ENCODE measurements around the gene FSTL5.

Gene FSTL5

GRCh38 chr4:161442921-161443320, 720.9 kb downstream of the FSTL5 start:
- TF ChIP-seq, protein P1, sequence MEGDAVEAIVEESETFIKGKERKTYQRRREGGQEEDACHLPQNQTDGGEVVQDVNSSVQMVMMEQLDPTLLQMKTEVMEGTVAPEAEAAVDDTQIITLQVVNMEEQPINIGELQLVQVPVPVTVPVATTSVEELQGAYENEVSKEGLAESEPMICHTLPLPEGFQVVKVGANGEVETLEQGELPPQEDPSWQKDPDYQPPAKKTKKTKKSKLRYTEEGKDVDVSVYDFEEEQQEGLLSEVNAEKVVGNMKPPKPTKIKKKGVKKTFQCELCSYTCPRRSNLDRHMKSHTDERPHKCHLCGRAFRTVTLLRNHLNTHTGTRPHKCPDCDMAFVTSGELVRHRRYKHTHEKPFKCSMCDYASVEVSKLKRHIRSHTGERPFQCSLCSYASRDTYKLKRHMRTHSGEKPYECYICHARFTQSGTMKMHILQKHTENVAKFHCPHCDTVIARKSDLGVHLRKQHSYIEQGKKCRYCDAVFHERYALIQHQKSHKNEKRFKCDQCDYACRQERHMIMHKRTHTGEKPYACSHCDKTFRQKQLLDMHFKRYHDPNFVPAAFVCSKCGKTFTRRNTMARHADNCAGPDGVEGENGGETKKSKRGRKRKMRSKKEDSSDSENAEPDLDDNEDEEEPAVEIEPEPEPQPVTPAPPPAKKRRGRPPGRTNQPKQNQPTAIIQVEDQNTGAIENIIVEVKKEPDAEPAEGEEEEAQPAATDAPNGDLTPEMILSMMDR (IDR thresholded peaks at IDR 0.05): no peak
- no peak overlapping the region for H3K4me3 ChIP-seq (ENCODE audit: low read depth in 1 of 2, low read length in 1 of 2)
- H3K27me3 ChIP-seq: no peaks in the 10 kb centered on the region
- H3K9me3 ChIP-seq: no peaks in the 10 kb centered on the region
- no peak overlapping the region for H3K27ac ChIP-seq
- no peaks in the 10 kb centered on the region for H3K36me3 ChIP-seq
- H3K4me1 ChIP-seq (ENCODE audit: control insufficient read depth in 1 of 2, insufficient read depth in 1 of 2, low read depth in 1 of 2, low read length in 1 of 2): no peaks in the 10 kb centered on the region

DNA sequence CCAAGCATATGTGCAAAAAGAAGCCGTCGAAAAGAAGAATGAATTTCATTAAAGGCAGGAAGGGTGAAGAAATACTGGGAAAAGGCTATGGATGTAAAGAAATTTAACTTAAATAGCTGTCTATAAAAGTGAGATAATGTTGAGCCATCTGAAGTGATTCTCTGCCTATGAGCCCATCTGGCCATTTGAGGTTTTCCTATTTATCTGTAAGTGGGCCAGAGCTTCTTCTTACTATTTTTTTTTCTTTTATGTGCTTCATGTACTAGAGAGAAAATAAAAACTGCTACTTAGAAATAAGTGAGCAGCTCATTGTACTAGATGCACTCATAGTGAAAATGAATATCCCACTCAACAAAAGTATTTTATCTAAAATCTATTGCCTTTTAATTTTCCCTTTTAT, 725.7 kb downstream of the FSTL5 start:
- no peaks in the 10 kb centered on the region for H3K4me1 ChIP-seq (ENCODE audit: control insufficient read depth in 1 of 2, insufficient read depth in 1 of 2, low read depth in 1 of 2, low read length in 1 of 2)
- TF ChIP-seq, protein P1 (IDR thresholded peaks at IDR 0.05): no peak
- H3K9me3 ChIP-seq: no peaks in the 10 kb centered on the region
- no peaks in the 10 kb centered on the region for H3K36me3 ChIP-seq
- no peak overlapping the region for H3K27ac ChIP-seq
- H3K4me3 ChIP-seq (ENCODE audit: low read depth in 1 of 2, low read length in 1 of 2): no peak overlapping the region
- H3K27me3 ChIP-seq: no peaks in the 10 kb centered on the region

DNA sequence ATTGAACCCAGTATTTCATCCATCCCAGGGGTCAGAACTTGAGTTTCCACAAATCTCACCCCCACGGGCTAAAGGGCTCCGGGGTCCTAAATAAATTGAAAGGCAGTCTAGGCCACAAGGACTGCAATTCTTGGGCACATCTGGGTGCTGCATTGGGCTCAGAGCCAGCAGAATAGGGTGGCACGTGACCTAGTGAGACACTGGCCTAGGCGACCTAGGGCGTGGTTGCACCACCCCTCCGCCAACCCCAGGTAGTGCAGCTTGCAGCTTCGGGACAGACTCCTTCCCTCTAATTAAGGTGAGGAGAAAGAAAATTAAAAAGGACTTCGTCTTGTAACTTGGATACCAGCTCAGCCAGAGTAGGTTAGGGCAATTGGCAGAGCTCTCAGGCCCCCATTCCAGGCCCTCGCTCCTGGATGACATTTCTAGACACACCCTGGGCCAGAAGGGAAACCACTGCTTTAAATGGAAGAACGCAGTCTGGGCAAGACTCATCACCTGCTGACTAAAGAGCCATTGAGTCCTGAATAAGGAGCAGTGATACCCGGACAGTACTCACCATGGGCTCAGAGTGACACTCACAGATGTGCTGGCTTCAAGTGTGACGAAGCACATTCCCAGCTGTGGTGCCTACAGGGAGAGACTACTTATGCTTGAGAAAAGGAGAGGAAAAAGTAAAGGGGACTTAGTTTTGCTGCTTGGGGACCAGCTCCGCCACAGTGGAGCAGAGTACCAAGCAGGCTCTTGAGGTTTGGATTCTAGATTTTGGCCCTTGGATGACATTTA, 735.4 kb downstream of the FSTL5 start:
- Histone ChIP-seq H3K4me1 (ENCODE audit: control insufficient read depth in 1 of 2, insufficient read depth in 1 of 2, low read depth in 1 of 2, low read length in 1 of 2) (peaks cover 0 to 9% of the 10 kb centered on the region in 2 experiments), H3K36me3 (no peaks in the 10 kb centered on the region), H3K4me3 (ENCODE audit: low read depth in 1 of 2, low read length in 1 of 2) (no peak overlapping the region), H3K9me3 (no peaks in the 10 kb centered on the region), H3K27me3 (no peaks in the 10 kb centered on the region), H3K27ac (no peak overlapping the region)
- TF ChIP-seq, protein P1 (IDR thresholded peaks at IDR 0.05): no peak

GRCh38 chr4:161419822-161420221, 744.0 kb downstream of the FSTL5 start:
- no peaks in the 10 kb centered on the region for H3K36me3 ChIP-seq
- peaks cover 0 to 9% of the 10 kb centered on the region in 2 experiments for H3K4me1 ChIP-seq (ENCODE audit: control insufficient read depth in 1 of 2, insufficient read depth in 1 of 2, low read depth in 1 of 2, low read length in 1 of 2)
- TF ChIP-seq, protein P1 (IDR thresholded peaks at IDR 0.05): no peak
- H3K27ac ChIP-seq: no peak overlapping the region
- no peaks in the 10 kb centered on the region for H3K9me3 ChIP-seq
- no peaks in the 10 kb centered on the region for H3K27me3 ChIP-seq
- no peak overlapping the region for H3K4me3 ChIP-seq (ENCODE audit: low read depth in 1 of 2, low read length in 1 of 2)

DNA sequence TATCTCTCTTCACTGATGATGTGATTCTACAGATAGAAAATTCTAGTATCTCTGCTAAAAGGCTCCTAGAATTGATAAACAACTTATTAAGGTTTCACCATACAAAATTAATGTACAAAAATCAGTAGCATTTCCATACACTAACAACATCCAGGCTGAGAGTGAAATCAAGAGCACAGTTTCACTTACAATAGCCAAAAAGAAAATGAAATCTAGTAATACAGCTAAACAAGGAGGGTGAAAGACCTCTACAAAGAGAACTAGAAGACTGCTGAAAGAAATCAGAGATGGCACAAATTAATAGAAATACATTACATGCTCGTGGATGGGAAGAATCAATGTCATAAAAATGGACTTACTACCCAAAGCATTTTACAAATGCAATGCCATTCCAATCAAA, 751.9 kb downstream of the FSTL5 start:
- TF ChIP-seq, protein P1 (IDR thresholded peaks at IDR 0.05): no peak

More for the DNA sequence above, 751.9 kb downstream of the FSTL5 start:
- Histone ChIP-seq H3K4me3 (ENCODE audit: low read depth in 1 of 2, low read length in 1 of 2) (no peak overlapping the region), H3K9me3 (no peaks in the 10 kb centered on the region), H3K36me3 (no peaks in the 10 kb centered on the region), H3K27me3 (no peaks in the 10 kb centered on the region), H3K4me1 (ENCODE audit: control insufficient read depth in 1 of 2, insufficient read depth in 1 of 2, low read depth in 1 of 2, low read length in 1 of 2) (no peaks in the 10 kb centered on the region), H3K27ac (no peak overlapping the region)
